A549 (cell line): ENCODE data around the gene ZNF407.

Experiments
- CEBPB ChIP-seq, 2 experiments: fragments of >200 bp in 1 of 2; sonication (Bioruptor Twin) in 1 of 2; formaldehyde crosslinking in 1 of 2; IDR thresholded peaks; 2 replicates each; pipeline ENCODE4 v1.6.1; 2012 to 2016
- CHD4 ChIP-seq: fragments of 200-600 bp; sonication (generic); IDR thresholded peaks from 2 replicates; pipeline ENCODE4 v1.6.1; 2016; ENCODE audit warnings: antibody characterized with exemption, mild to moderate bottlenecking, borderline replicate concordance
- CTCF ChIP-seq: fragments of >200 bp; sonication (Bioruptor Twin); formaldehyde crosslinking; IDR thresholded peaks from 3 replicates; pipeline ENCODE4 v1.5.1; 2016
- EHF ChIP-seq: fragments of 250-450 bp; sonication (Bioruptor Pico); IDR thresholded peaks from 2 replicates; pipeline ENCODE4 v1.5.0; 2020; ENCODE audit warnings: mild to moderate bottlenecking
- HOXA7 ChIP-seq: fragments of 250-450 bp; sonication (Bioruptor Pico); IDR thresholded peaks from 2 replicates; pipeline ENCODE4 v1.5.0; 2020; ENCODE audit warnings: mild to moderate bottlenecking, moderate library complexity
- KDM1A ChIP-seq: fragments of 200-600 bp; sonication (generic); IDR thresholded peaks from 2 replicates; pipeline ENCODE4 v1.6.1; 2016; ENCODE audit warnings: low read depth, mild to moderate bottlenecking
- MAX ChIP-seq: IDR thresholded peaks from 2 replicates; pipeline ENCODE4 v1.6.1; 2012
- MYC ChIP-seq: IDR thresholded peaks from 2 replicates; pipeline ENCODE4 v1.6.1; 2012; ENCODE audit warnings: mild to moderate bottlenecking, inconsistent platforms, low read length, improper control_type of control experiment, borderline replicate concordance
- ZC3H11A ChIP-seq: fragments of 450-650 bp; IDR thresholded peaks from 2 replicates; pipeline ENCODE4 v1.6.1; 2014; ENCODE audit warnings: antibody characterized with exemption, mild to moderate bottlenecking
- TF ChIP-seq, protein P1 (sequence below): IDR thresholded peaks from 2 replicates; pipeline ENCODE4 v1.6.1; 2012; ENCODE audit warnings: low read depth, borderline replicate concordance

- TF ChIP-seq CTCF, result no peak
- TF ChIP-seq KDM1A, result no peak
- TF ChIP-seq CEBPB (IDR thresholded peaks at IDR 0.05), result no peak
- no peak for TF ChIP-seq EHF
- no peak for TF ChIP-seq CHD4
- TF ChIP-seq ZC3H11A, result no peak
- no peak for TF ChIP-seq MAX
- TF ChIP-seq MYC, result no peak
- TF ChIP-seq HOXA7 (CRISPR knock-in tag), result no peak
- TF ChIP-seq, protein P1, sequence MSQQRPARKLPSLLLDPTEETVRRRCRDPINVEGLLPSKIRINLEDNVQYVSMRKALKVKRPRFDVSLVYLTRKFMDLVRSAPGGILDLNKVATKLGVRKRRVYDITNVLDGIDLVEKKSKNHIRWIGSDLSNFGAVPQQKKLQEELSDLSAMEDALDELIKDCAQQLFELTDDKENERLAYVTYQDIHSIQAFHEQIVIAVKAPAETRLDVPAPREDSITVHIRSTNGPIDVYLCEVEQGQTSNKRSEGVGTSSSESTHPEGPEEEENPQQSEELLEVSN, result no peak
These were observed 449.7 kb downstream of the ZNF407 start for GRCh38 chr18:75047240-75047961.
